GM13977 (cell line): Measurements from ENCODE around the gene CFAP52.
"Not testable (repeated sequence)": the region's sequence is repeated elsewhere in the genome, so short reads cannot be mapped to it uniquely, and the experiment has no call there.

Experiments
- DNase-seq: peaks from one replicate; pipeline ENCODE4 v3.0.0; 2012; ENCODE audit warnings: low spot score
- in situ Hi-C: fragments of 300-500 bp; cut with MboI; formaldehyde crosslinking; loops from one replicate; pipeline ENCODE4 v1.12.0; 2022; ENCODE audit warnings: low sequenced_read_pairs, low pct_unique_long_range_greater_than_20kb, mixed read lengths, inconsistent platforms; ENCODE audit not compliant: unreplicated experiment
- TF ChIP-seq, protein P1 (sequence below): IDR thresholded peaks from 2 replicates; pipeline ENCODE4 v1.5.1; 2012; ENCODE audit warnings: mild to moderate bottlenecking, control low read depth; ENCODE audit not compliant: insufficient read depth; ENCODE audit errors: extremely low read depth, missing control alignments

CFAP52 gene

DNA sequence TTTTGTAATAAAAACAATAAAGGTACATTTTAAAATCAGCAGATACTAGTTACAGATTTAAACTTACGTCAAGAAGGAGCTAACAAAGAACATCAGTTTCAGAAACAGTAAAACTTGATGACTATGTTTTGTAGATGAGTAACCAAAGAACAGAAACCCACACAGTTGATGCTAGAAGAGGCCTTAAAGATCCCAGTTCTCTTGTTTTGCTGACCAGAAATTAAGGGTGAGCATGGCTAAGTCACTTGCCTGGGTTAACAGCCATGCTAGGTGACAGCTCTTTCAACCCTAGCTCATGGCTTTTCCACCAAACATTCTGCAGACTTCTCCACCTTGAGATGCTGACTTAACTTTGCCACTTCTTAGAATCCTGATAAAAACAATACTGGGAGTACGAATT is 27.2 kb upstream of the CFAP52 start:
- in situ Hi-C loops: loop anchor here (25.0 kb wide), 1 partner anchor 562 kb away; no protein-coding TSS in a partner anchor
- DNase-seq: no peak

DNA sequence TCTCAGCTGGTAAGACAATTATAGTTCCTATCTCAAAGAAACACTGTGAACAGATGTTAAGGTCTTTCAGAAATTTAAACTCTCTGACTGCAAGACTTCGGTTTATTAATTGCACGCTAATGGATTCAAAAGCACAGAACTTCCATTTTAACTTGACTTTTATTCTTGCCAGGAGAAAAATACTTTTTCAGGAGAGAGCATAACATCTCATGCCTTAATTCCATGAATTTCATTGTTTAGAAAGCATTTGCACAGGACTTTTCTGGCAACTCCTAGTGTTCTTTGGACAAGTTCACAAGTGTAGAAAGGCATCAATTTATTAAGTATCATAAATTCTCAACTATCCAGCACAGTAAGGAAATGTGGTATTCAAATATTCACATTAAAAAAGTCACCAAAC is 23.3 kb upstream of the CFAP52 start:
- TF ChIP-seq, protein P1, sequence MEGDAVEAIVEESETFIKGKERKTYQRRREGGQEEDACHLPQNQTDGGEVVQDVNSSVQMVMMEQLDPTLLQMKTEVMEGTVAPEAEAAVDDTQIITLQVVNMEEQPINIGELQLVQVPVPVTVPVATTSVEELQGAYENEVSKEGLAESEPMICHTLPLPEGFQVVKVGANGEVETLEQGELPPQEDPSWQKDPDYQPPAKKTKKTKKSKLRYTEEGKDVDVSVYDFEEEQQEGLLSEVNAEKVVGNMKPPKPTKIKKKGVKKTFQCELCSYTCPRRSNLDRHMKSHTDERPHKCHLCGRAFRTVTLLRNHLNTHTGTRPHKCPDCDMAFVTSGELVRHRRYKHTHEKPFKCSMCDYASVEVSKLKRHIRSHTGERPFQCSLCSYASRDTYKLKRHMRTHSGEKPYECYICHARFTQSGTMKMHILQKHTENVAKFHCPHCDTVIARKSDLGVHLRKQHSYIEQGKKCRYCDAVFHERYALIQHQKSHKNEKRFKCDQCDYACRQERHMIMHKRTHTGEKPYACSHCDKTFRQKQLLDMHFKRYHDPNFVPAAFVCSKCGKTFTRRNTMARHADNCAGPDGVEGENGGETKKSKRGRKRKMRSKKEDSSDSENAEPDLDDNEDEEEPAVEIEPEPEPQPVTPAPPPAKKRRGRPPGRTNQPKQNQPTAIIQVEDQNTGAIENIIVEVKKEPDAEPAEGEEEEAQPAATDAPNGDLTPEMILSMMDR: no peak
- in situ Hi-C loops: no loop called here

More for the DNA sequence above, 27.2 kb upstream of the CFAP52 start:
- TF ChIP-seq, protein P1: no peak

DNA sequence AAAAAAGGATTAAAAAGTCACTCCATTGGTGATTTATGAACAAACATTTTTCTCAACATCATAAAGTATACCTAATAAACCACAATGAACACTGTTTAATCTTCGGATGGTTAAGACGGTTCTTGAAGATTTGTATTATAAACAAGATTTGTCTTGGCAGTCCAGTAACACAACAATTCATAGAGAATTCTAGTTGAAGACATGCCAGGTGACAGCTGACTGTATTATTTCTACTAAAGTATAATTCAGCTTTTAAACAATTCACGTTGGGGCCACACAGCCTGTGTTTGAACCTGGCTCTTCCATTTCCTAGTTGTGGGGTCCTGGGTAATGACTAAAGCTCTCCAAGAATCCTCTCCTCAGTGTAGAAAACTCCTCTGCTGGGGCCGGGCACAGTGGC is 22.8 kb upstream of the CFAP52 start:
- TF ChIP-seq, protein P1: no peak
- in situ Hi-C loops: no loop called here
- no peak for DNase-seq

More for the DNA sequence above, 23.3 kb upstream of the CFAP52 start:
- no peak for DNase-seq

DNA sequence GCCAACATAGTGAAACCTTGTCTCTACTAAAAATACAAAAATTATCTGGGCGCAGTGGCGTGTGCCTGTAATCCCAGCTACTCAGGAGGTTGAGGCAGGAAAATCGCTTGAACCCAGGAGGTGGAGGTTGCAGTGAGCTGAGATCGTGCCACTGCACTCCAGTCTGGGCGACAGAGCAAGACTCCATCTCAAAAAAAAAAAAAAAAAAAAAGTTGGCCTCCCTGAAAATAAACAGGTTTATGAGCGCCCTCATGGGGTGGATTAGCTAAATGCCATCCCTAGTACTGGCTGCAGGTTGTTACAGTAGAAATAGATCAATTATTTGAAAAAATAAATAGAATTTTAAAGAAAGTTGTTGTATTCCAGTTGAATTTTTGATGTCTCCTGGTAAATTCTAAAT is 21.7 kb upstream of the CFAP52 start:
- TF ChIP-seq, protein P1: peak; percentile 56
- DNase-seq: peak; percentile 54
- in situ Hi-C loops: not testable (repeated sequence)

DNA sequence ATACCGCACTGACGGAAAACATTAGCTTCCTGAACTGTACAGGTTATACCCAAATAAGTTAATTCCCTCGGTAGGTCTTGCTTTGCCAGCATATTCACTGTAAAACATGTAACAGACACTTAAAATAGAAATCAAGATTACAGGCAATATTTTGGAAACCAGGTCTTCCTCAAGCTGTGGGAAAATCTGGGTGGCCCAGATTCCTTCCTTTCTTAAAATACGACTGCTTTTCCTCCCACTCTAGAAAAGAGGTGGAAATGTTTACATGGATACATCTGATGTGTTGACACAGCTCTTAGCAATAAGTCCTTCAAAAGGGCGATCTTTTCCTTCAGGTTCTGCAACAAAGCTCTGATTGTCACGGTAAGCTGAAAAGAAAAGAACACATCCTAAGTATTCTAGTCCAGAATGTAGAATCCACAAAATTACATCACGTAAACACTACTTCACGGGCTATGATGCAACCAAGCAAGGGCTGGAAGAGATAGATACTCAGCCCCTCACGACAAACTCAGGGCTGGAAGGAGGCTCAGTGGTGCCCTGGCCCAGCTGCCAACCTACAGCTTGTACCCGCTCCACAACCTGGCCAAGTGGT is 19.2 kb upstream of the CFAP52 start:
- DNase-seq: no peak
- in situ Hi-C loops: no loop called here
- TF ChIP-seq, protein P1: no peak

DNA sequence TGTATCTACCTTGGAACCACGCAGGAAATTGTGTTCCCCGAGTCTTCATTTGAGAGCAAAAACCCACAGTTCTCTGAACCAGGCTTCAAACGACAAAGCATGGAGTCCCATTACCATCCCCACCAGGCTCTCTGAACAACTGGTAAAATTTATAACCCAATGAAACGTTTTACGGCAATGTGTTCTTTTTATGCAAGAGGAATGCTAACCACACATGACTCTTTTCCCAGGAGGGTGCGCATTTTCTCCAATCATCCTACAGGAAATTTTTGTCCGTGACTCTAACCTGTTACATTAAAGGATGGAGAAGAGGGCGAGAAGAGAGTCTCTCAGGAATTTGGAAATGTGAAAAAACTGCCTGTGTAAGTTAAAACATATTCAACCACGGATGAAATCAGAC is 18.6 kb upstream of the CFAP52 start:
- no peak for DNase-seq
- TF ChIP-seq, protein P1: no peak
- in situ Hi-C loops: no loop called here
